DMS153 treated with DMSO at 0.1 percent for 48 hours (cell line): ENCODE results near the gene ATP1B3.
"Not testable (repeated sequence)": the region's sequence is repeated elsewhere in the genome, so short reads cannot be mapped to it uniquely, and the experiment has no call there.

Source experiments
- DNase-seq: peaks from one replicate; lab custom pipeline; 2025; ENCODE audit not compliant: unreplicated experiment; lab: John Stamatoyannopoulos, UW

The ATP1B3 gene

DNA sequence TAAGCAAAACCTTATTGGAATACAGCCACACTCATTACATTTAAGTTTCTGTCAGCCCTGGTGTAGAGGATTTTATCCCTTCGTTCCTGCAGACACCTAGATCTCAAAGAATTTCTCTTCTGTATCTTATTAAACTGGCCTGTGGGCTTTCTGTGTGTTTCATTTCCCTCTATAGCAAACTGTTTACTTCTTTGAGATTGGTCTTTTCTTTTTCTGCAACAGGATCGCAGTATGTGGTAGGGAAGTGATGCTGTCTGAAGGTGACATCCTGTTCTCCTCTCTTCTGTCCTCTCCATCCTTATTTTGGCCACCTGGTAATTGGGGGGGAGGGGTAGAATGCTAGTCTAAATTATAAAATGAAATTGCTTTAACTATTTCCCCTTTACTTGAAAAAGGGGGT, 25.5 kb downstream of the ATP1B3 start:
- no peak for DNase-seq

DNA sequence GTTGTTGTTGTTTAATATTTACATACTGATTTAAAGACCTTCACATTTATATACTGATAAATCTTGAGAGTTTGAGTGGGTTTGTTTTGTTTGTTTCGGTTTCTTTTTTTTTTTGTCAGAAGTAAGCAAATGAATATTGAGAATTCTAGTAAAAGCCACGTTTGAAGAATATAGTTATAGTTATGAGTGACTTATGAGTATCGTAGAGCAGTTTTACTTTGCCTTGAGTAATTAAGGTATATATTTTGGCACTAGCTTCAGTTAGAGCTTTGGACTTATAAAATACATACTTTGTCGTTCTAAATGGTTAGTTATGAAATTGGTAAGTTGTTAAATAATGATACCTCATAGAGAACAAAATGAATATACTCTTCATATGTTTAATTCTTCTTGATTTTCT, 27.8 kb downstream of the ATP1B3 start:
- no peak for DNase-seq

DNA sequence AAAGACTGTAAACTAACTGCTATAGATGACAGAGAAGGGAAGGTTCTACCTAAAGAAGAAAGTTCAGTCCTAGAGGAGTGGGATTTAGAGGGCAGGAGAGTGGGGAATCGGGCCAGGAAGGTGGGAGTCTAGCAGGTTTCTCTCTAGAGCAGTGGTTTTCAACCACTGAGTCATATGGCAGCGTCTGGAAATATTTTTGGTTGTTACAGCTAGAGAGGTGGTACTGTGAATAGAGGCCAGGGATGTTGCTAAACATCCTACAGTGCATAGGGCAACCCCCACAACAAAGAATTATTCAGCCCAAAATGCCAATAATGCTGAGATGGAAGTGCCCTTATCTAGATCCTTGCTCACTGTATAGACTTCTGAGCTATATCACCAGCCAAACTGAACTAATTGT, 28.7 kb downstream of the ATP1B3 start:
- DNase-seq: no peak

DNA sequence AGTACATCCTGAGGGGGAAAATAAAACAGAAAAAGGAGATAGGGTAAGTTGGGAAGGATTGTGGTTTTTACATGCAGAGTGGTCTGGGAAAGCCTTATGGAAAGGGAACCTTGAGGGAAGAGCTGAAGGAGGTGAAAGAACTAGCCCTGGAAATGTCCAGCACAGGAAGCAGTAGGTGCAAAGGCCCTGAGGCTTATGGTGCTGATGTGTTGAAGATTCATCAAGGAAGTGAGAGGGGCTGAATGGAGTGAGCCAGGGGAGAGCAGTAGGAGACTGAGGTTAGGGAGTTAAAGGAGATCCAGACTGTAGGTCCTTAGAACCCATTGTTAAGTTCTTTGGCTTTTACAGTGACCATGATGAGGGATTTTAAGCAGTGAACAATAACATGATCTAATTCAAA, 33.0 kb downstream of the ATP1B3 start:
- DNase-seq: no peak

DNA sequence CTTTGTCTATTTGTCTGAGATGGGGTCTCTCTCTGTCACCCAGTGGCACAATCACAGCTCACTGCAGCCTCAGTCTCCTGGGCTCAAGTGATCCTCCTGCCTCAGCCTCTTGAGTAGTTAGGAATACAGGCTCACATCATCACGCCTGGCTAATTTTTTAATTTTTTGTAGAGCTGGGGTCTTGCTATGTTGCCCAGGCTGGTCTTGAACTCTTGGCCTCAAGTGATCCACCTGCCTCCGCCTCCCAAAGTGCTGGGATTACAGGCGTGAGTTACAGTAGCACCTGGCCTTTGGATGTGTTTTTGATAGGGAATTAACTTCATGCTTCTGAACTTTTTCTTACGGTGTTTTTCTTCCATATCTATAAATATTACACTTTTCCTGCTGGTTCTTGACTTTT, 33.5 kb downstream of the ATP1B3 start:
- not testable (repeated sequence) for DNase-seq

DNA sequence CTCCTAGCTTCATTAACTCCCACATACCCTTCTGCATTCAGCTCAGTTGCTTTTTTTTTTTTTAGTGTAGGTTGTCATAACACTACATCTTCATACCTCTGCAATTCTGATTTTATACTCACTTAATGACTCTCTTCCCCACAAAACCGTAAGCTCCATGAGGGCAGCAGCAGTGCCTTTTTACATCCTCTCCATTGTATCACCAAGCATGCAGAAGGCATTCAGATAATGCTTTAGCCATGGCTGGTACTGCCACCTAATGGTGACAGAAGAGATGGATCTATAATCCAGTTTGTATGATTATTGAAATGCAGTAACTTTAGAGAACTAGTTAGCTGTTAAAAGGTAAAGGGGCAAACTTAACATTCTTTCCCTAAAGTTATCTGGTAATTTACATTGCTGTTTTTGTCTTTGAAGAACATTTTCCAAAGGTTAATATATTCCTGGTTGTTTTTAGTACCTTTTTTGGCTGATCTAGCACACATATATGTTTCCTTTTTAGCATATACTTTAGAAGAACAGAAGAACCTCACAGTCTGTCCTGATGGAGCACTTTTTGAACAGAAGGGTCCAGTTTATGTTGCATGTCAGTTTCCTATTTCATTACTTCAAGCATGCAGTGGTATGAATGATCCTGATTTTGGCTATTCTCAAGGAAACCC, 36.8 kb downstream of the ATP1B3 start:
- no peak for DNase-seq

DNA sequence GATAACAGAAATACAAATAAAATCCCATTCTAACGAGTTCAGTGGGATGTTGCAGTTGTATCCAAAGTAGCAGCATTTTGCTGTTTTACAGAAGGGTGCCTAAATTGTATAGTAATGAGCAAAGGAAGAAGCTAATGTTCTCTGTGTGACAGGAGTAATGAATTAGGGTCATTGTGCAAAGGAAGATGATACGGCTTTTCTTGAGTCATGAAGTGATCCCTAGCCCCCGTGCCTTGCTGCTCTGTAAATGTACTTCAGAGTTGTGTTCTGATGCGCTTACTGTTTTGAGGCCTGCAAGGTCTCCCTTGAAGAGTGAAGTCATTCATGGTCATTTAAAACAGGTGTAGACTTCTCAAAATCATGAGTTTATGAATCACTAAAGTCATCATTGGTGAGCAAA, 37.9 kb downstream of the ATP1B3 start:
- no peak for DNase-seq

DNA sequence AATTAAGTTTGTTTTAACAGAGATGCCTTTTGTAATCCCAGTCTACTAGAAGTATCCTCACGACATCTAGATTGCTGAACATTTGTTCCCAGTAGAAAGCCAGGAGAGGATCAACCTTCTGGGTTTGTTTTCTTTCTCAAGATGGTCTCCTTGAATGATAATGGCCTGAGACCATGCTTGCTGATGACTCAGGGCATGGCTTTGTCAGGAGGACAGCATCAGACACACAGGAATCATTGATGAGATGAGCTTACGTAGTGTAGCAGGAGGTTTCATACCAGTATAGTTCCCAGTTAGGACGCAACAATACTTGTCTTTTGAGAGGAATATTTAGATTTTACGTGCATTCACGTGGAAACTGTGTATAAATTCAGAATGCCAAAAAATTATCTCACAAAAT, 38.6 kb downstream of the ATP1B3 start:
- no peak for DNase-seq

DNA sequence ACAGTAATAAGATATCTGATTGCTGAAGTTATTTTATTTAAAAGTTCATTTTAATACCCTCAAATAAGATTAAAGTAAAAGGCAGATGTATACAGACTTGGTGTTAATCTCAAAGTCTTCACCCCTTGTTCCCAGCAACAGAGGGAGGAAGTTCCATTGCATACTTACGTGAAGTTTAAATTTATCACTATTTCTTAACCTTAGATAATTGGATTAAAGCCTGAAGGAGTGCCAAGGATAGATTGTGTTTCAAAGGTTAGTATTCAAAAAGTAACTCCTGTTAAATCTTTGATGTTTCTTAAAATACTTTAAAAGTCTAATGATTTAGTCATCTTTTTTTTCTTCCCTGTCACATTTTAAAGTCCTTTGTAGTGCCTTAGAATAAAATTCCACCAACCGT, 39.3 kb downstream of the ATP1B3 start:
- no peak for DNase-seq

DNA sequence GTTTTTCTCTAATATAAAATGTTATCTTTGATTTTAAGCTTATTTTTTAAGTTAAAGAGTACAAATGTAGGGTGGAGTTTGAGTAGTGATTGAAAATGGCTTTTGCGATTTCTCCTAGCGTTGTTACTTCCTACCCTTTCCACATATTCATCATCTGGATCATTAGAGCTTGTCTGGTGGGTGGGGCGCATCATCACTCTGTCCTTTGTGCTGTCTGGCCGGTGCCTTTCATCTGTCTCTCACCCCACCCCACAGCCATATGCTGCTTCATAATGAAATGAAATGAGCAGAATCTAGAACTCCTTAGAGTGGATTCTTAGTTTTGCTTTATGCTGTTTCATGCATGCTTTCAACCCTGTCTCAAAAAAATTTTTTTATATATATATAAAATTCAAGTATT, 44.3 kb downstream of the ATP1B3 start:
- no peak for DNase-seq

DNA sequence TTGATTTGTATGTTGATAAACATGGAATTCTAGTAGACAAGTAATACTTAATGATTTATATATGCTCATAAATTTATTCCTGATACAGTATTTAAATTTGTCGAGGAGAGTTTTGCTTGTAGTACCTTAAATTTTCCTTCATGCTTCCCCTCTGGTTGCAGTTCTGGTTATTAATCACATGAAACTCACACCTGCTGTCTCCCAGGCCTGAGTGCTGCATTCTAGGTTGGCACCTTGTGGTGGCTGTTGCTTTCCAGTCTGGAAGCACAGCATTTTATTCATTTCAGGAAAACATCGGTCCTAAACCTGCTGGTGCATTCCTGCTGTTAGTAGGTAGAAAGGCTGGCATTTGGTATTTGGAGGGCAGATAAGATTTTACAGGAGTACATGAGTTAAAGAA, 44.9 kb downstream of the ATP1B3 start:
- DNase-seq: no peak

DNA sequence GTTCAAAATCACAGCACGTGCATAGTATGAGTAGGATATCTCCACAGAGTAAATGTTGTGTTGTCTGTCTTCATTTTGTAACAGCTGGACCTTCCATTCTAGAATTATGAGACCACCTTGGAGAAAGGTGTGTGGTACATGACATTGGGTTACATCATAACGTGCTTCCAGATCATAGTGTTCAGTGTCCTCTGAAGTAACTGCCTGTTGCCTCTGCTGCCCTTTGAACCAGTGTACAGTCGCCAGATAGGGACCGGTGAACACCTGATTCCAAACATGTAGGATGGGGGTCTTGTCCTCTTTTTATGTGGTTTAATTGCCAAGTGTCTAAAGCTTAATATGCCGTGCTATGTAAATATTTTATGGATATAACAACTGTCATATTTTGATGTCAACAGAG, 49.2 kb downstream of the ATP1B3 start:
- DNase-seq: not testable (repeated sequence)

DNA sequence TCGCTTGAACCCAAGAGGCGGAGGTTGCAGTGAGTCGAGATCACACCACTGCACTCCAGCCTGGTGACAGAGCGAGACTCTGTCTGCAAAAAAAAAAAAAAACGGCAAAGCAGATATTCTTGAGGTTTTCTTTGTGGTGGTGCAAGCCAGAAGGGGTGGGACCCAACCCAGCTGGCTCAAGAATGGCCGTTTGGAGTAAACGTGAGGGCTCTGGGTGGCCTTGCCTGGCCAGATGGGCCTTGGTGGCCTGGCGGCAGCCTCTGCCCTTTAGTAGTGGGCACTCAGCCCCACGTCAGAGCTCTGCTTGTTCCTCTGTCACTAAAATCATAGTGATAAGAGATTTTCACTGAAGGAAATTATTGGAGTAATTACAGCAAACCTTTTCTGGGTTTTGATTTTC, 50.5 kb downstream of the ATP1B3 start:
- DNase-seq: no peak

DNA sequence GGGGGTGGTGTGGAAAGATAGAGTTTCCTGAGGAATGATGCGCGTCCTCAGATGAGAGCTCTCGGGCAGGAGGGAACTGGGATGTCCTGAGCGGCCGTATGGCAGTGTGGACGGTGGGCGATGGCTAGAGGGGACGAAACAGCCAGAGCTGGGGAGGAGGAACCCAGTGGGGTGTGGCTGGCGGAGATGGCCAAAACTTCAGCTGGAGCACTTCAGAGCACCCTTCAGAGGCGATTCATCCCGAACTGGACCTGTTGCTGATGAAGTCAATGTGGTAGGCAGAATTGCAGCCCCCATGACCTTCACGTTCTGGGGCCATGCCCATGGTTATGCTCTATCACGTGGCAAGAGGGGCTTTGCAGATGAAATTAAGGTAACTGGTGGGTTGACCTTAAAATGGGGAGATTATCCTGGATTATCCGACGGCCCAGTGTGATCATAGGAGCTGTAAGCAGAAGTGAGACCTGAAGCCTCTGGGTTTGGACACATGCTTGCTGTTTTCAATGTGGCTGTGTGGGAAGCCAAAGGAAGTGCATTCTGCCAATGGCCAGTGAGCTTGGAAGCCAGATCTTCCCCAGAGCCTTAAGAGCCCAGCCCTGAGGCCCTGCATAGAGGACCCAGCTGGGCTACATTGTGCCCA, 52.3 kb downstream of the ATP1B3 start:
- DNase-seq: no peak

DNA sequence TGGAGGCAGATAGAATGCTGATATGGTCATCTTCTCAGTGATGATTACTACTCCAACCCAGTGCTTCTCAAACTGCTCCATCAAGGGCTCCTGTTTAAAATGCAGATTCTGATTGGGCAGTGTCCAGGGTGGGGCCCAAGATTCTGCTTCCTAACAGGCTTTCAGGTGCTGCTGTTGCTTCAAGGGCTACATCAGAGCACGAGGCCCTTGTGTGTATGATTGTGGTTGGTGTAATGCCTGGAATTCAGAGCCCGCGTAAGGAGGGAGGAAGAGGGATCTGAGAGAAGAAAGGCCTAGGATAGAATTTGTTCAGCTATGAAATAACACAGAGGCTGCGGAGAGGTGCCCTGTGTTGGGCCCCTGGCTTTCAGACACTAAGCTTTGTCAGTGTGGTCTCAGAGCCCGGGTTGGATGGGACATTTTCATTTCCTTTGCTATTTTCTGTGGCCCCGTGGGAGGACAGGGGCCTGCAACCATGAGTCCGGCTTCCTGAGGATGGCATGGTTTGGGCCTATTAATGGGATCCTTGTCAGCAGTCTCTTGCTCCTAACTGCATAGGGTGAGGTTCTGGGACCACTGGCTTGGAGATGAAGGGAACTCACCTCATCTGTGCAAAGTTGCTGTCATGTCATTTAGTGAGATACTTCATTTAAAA, 53.0 kb downstream of the ATP1B3 start:
- no peak for DNase-seq

DNA sequence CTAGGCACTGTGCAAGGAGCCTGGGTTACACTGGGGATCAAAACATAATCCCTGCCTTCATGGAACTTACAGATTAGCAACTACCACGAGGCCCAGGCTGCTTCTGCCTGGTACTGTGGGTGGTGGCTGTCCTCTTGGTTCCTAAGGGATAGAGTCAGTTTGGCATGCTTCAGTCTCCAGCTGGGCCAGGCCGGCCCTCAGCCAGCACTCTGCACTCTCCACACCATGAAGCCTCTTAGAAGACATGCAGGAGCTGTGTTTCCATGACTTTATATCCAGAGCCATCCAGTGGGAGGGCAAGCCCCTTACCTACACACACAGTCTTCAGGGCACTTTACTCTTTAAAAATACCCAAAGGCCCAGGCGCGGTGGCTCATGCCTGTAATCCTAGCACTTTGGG, 54.4 kb downstream of the ATP1B3 start:
- DNase-seq: no peak

DNA sequence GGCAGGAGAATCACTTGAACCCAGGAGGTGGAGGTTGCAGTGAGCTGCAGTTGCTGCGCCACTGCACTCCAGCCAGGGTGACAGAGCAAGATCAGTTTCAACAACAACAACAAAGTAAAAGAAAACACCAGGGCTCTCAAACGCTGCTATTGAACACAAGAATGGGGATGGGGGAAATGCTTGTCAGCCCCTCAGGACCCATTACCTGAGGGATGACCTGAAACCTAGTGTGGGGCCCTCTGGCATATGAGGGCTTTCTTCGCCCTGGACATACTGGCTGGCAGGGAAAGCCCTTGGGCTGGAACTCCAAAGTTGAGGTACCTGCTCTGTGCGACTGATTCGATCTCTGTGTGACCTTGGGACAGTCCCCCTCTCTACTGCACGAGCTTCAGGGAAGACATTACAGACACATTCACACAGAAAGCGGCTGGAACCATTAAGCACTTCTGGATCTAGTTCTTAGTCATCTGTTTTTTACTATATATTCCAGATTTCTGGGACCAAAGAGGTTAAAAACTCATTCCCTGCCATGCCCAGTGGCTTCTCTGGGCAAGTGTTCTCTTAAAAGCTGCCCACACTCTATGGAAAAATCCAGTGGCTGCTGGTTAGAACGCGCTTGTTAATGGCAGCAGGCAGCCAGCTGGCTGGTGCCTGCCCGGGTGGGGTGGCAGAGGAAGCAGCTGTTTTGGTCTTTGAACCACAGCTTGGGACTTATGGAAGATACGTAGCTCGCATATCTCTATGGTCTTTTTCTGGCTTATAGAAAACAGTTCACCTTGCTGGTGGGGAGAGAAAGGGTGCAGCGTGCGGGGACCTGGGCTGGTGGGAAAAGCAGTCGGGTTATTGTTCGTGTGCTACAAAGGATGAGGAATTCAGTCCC, 57.2 kb downstream of the ATP1B3 start:
- no peak for DNase-seq

DNA sequence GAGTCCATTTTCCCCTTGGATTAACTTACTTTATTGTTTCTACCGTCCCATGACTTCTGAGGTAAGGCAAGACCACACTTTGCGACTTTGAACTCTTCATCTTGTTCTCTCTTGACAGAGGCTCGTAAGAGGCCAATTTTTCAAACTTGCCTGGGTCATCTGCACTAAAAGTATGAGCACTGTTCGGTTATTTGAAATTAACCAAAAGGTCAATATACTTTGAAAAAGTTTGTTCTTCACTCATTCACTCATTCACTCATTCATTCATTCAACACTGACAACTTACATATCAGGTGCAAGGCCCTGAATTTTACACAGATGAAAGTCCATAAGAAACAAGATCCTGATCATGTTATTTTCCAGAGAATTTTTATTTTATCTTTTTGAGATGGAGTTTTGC, 57.9 kb downstream of the ATP1B3 start:
- DNase-seq: no peak

DNA sequence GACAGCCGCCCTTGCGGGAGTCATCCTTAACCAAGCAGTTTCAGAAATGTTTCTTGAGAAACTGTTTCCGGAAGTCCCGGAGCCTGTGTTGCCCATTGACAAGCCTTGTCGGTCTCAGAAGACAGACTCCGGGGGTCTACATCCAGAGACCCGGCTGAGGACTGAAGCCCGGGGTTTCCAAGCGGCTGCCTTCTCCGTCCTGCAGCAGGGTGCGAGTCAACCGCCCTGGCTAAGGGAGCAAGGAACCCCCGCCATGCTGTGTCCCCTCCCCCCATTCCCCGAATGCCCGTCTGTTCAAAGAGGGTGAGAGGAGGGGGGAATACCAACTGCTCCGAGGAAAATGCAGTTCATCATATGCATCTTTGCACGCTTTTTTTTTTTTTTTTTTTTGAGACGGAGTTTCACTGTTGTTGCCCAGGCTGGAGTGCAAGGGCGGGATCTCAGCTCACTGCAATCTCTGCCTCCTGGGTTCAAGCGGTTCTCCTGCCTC, 61.6 kb downstream of the ATP1B3 start:
- no peak for DNase-seq

DNA sequence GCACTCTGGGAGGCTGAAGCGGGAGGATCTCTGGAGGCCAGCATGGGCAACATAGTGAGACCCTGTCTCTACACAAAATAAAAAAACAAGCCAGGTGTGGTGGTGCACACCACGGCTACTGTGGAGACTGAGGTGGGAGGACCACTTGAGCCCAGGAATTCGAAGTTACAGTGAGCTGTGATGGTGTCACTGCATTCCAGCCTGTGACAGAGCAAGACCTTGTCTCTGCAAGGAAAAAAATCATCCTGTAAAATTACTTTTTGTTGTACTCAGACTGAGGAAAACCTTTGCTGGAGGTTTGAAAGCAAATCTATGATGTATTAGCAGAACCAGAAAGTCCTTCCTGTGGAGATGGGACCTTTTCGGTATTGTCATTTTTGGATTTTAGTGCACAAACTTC, 63.3 kb downstream of the ATP1B3 start:
- DNase-seq: no peak

DNA sequence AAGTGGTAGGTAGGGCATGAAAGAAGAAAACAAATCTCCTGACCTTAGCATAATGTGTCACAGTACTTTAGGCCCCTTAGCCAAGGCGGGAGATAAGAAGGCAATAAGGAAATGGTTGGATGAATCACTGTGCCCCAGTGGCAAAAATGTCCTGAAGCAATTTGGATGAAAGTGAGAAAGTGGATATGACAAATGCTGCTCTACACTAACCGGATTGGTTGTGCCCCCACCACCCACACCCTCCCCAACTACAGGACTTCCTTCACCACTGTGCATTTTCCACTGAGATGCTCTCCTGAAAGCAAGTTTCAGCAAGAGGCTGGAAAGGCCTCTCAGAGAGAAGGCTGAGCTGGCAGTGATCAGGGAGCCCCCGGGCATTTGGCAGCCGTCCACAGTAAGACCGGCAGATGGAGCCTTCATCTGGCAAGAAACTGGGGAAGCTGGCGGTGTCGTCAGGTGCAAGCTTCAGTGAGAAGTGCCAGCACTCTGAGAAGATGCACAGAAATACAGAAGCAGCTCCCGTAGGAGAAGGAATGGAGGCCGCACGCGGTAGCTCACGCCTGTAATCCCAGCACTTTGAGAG, 63.8 kb downstream of the ATP1B3 start:
- no peak for DNase-seq
